ENCODE data around the gene CASP8.

The CASP8 gene

DNA sequence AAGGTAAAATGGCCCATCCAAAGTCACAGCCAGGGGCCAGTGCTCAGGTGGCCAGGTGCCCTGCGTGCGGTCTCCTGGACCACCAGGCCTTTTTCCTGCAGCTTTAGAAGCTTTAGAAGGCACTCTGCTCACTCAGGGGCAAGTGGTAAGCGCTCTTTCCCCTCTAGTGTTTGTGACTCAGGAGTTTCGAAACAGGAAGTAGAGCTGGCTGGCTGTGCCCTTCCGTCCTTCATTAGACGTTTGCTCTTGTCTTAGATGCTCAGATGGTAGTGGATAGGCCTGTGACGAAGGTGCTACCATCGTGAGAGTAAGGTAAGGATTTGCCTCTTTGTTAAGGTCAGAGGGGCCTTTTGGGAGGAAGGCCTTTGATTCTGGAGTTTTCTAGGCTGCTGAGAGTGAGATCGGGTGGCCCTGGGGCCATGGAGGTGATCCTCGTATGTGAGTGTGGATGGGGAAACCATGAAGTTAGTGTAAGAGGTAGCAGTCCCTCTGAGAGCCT is at the start of gene CASP8:
Gene CASP8 (plus strand): TSS at position 235 of the 499 bp plus-strand sequence. CDS start 5,951 bp downstream, outside the sequence.
- FAIRE-seq = no peak

DNA sequence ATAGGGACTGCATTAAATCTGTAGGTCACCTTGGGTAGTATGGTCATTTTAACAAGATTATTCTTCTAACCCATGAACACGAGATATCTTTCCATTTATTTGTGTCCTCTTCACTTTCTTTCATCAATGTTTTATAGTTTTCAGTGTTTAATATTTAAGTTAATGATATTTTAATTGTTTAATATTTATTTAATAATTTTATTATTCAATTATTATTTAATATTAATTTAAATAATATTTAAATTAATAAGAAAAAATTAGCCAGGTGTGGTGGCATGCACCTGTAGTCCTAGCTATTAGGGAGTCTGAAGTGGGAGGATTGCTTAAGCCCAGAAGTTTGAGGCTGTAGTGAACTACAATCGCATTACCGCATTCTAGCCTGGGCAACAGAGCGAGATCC is 44.4 kb upstream of the CASP8 start:
- FAIRE-seq = no peak
- DNase-seq (ENCODE audit: insufficient read length, low spot score) = no peak
- TF ChIP-seq, protein P1, sequence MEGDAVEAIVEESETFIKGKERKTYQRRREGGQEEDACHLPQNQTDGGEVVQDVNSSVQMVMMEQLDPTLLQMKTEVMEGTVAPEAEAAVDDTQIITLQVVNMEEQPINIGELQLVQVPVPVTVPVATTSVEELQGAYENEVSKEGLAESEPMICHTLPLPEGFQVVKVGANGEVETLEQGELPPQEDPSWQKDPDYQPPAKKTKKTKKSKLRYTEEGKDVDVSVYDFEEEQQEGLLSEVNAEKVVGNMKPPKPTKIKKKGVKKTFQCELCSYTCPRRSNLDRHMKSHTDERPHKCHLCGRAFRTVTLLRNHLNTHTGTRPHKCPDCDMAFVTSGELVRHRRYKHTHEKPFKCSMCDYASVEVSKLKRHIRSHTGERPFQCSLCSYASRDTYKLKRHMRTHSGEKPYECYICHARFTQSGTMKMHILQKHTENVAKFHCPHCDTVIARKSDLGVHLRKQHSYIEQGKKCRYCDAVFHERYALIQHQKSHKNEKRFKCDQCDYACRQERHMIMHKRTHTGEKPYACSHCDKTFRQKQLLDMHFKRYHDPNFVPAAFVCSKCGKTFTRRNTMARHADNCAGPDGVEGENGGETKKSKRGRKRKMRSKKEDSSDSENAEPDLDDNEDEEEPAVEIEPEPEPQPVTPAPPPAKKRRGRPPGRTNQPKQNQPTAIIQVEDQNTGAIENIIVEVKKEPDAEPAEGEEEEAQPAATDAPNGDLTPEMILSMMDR (IDR thresholded peaks at IDR 0.05; ENCODE audit: insufficient read depth, missing control alignments) = no peak

More for the DNA sequence above, at the start of gene CASP8:
- DNase-seq (ENCODE audit: insufficient read length, low spot score) = no peak
- TF ChIP-seq, protein P1 (IDR thresholded peaks at IDR 0.05; ENCODE audit: insufficient read depth, missing control alignments) = no peak

DNA sequence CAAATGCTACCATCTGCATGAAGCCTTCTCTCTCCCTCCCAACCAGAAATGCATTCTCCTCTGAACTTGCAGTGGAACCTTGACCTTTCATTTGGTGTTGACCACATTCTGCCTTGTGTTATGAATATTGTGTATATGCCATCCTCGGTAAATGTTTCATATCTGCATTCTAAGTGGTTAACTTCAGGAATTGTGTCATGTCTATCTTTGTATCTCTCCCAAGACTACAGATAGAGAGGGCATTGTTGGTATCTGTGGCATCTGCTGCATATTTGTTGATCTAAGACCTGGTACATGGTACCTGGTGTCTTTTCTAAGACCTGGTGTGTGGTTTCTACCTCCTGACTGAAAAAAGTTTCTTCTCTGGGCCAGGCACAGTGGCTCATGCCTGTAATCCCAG is 43.4 kb upstream of the CASP8 start:
- DNase-seq (ENCODE audit: insufficient read length, low spot score) (no peak), FAIRE-seq (no peak)
- TF ChIP-seq, protein P1 (IDR thresholded peaks at IDR 0.05; ENCODE audit: insufficient read depth, missing control alignments) = no peak

DNA sequence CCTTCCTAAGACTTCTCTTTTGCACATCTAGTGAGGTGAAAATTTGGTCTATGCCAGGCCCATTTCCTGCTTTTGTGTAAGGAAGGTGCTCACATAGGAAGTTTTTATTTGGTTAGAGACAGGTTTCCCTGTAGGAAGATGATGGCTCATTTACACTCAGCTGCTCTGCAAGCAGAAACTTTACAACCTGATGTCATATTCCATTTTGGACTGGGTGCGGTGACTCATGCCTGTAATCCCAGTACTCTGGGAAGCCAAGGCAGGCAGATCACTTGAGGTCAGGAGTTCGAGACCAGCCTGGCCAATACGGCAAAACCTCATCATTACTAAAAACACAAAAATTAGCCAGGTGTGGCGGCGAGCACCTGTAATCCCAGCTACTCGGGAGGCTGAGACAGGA is 41.6 kb upstream of the CASP8 start:
- no peak for FAIRE-seq
- TF ChIP-seq, protein P1 (IDR thresholded peaks at IDR 0.05; ENCODE audit: insufficient read depth, missing control alignments) = no peak

DNA sequence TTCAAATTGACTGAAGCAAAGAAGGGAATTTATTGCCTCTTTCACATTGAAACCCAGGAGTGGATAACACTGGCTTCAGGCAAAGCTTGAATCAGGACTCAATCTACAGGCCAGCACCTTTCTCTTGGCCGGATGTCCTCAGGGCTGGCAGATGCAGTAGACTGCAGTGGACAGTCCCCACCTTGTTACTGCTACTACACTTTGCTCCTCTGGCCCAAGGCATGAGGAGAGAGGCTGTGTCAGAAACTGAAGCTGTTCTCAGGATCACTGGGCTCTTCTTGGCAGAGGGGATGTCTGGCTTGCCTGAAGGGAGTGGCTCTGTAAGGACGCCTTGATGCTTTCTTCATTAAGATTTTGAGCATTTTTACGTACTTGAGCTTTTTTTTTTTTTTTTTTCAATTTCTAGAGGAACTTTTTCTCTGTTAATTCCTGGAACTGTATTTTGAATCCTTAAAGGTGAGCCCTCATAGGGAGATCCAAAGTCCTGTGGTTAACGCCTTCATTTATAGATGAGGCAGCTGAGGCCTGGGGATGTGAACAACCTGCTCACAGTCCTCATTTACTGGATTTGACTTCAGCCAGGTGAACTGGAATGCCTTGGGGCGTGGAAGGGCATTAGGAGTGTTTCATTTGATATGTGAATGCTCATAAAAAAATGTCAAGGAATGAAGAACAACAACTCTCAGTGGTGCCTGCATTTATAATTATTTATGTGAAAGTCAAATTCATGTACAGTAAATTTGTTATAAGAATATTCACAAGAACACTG is 40.8 kb upstream of the CASP8 start:
- TF ChIP-seq, protein P1 (IDR thresholded peaks at IDR 0.05; ENCODE audit: insufficient read depth, missing control alignments) = no peak
- FAIRE-seq = no peak
- no peak for DNase-seq (ENCODE audit: insufficient read length, low spot score)

More for the DNA sequence above, 41.6 kb upstream of the CASP8 start:
- DNase-seq (ENCODE audit: insufficient read length, low spot score) = no peak

DNA sequence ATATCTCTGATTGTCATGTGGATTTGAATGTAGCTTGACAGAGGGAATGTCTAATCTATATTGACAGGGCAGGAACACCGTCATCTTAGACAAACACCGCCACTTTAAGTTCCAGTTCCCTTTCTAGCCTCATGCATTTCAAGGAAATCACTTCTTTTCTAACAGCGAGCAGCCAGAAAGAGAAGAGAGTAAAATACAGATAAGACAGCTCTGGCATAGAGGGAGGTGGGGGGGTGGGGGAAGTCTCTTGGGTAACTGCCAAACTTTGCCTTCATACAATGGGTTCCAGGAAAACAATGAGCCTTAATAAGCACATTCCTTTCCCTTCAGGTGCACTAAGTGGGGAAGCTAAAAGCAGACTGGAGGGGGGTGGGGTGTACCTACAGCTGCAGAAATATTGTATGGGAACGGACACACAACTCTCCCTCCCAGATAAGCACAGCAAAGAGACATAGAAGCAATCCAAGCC is 40.2 kb upstream of the CASP8 start:
- no peak for FAIRE-seq
- TF ChIP-seq, protein P1 (IDR thresholded peaks at IDR 0.05; ENCODE audit: insufficient read depth, missing control alignments) = no peak
- no peak for DNase-seq (ENCODE audit: insufficient read length, low spot score)

Data from D721Med (cell line).